Uterus (tissue), 2 donors: ENCODE results near the gene EPB41L3.

Experiments used
- CTCF ChIP-seq, 4 experiments: fragments of 200-600 bp in 2 of 4; fragments of 450-650 bp in 2 of 4; sonication (generic) in 2 of 4; IDR thresholded peaks; one replicate each; pipeline ENCODE4 v1.5.1; 2016 to 2019; ENCODE audit warnings: antibody characterized with exemption in 4 of 4, mild to moderate bottlenecking in 2 of 4, moderate library complexity in 1 of 4
- POLR2A ChIP-seq, 2 donors: fragments of 450-650 bp; IDR thresholded peaks; one replicate each; pipeline ENCODE4 v1.6.1; 2016; ENCODE audit warnings: antibody characterized with exemption in 2 of 2, mild to moderate bottlenecking in 1 of 2, moderate library complexity in 1 of 2

GRCh38 chr18:5462227-5462626, 81.6 kb downstream of the EPB41L3 start:
- TF ChIP-seq CTCF (IDR thresholded peaks at IDR 0.05): no peak
- TF ChIP-seq POLR2A (IDR thresholded peaks at IDR 0.05): no peak
